Measurements from ENCODE around the gene TMEM200B. TPM values are rescaled to one million over a fixed set of nuclear protein-coding genes. Genes with fewer than 3 reads are reported as not detected.
"Not testable (repeated sequence)": the region's sequence is repeated elsewhere in the genome, so short reads cannot be mapped to it uniquely, and the experiment has no call there.

Gene TMEM200B
- total and polyA plus RNA-seq, 8 donors = 5.7 to 16.0 (median 13.9) TPM

DNA sequence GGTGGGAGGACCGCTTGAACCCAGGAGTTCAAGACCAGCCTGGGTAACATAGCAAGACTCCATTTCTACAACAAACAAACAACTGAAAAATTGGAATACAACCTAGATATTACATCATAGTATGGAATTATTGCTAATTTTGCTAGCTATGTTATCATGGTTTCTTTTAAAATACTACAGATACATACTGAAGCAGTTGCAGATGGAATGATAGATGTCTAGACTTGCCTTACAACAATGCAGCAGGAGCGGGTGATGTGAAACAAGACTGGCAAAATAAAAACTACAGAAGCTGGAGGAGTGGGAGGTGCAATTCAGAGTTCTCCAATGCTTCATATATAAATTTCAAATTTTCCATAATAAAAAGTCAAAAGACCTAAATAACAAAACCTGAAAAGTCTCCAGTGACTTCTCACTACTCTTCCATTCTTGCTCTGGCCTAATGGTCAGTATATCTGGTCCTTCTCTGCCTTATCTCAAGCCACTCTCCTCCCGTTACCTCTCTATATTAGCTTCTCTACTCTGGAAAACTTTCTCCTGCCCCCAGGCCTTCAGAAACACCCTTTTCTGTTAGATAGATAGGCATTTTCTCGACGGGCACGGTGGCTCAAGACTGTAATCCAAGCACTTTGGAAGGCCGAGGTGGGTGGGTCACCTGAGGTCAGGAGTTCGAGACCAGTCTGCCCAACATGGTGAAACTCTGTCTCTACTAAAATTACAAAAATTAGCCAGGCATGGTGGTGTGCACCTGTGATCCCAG lies 28.5 kb upstream of the TMEM200B start:
- Histone ChIP-seq H3K4me3 (no peak overlapping the region), H3K4me1 (peaks cover 4 to 11% of the 10 kb centered on the region in 2 donors), H3K36me3 (peaks cover 9 to 100% of the 10 kb centered on the region in 2 donors), H3K9me3 (no peaks in the 10 kb centered on the region), H3K27me3 (no peaks in the 10 kb centered on the region), H3K27ac (no peak overlapping the region)
- no peak for DNase-seq
- TF ChIP-seq, protein P1, sequence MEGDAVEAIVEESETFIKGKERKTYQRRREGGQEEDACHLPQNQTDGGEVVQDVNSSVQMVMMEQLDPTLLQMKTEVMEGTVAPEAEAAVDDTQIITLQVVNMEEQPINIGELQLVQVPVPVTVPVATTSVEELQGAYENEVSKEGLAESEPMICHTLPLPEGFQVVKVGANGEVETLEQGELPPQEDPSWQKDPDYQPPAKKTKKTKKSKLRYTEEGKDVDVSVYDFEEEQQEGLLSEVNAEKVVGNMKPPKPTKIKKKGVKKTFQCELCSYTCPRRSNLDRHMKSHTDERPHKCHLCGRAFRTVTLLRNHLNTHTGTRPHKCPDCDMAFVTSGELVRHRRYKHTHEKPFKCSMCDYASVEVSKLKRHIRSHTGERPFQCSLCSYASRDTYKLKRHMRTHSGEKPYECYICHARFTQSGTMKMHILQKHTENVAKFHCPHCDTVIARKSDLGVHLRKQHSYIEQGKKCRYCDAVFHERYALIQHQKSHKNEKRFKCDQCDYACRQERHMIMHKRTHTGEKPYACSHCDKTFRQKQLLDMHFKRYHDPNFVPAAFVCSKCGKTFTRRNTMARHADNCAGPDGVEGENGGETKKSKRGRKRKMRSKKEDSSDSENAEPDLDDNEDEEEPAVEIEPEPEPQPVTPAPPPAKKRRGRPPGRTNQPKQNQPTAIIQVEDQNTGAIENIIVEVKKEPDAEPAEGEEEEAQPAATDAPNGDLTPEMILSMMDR (IDR thresholded peaks at IDR 0.05) = no peak
- intact Hi-C loops (cut with DNase I) = no loop called here
- no peak for ATAC-seq

DNA sequence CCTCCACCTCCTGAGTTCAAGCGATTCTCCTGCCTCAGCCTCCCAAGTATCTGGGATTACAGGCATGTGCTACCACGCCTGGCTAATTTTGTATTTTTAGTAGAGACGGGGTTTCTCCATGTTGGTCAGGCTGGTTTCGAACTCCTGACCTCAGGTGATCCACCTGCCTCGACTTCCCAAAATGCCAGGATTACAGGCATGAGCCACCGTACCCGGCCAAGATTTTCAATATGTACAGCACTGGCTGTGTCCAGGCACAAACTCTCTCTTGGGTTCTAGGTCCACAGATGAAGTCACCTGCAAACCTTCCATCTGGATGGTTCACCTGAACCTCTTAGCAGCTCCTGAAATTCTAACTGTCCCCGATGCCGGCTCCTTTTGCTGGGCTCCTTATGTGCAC lies 26.6 kb upstream of the TMEM200B start:
- H3K9me3 ChIP-seq; DNase-seq; H3K27ac ChIP-seq; H3K4me3 ChIP-seq; H3K27me3 ChIP-seq; intact Hi-C loops (cut with DNase I); ATAC-seq; H3K4me1 ChIP-seq: not testable (repeated sequence)
- peaks cover 9 to 100% of the 10 kb centered on the region in 2 donors for H3K36me3 ChIP-seq

DNA sequence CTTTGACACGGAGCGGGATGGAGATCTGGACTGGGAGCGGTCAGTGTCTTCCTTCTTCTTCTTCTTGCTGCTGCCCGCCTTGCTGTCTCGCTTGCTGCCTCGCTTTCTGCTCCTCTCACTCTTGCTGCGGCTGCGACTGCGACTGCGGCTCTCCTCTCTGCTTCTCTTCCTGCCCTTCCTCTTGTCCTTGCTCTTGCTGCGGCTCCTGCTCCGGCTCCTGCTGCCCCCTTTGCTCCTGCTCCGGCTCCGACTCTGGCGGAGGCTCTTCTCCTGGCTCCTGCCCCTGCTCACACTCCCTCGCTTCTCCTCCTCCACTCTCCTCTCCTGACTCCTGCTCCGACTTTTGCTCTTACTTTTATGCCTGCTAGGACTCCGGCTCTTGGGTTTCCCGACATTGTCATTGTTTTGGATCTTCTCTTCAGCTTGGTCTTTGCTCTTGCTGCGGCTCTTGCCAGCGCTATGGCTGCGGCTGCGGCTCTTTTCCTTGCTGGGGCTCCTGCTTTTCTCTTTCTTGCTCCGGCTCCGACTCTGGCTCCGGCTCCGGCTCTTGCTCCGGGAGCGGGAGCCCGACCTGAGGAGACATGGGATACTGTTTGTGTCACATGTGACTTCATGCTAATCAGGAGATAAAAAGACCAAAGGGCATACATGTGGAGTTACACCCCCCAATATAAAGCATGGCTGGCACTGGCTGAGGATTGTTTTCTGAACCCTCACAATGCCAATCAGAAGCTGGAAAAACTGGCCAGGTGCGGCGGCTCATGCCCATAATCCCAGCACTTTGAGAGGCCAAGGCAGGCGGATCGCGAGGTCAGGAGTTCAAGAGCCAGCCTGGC lies 25.2 kb upstream of the TMEM200B start:
- DNase-seq (no peak), ATAC-seq (no peak)
- H3K4me3 ChIP-seq = no peak overlapping the region
- H3K9me3 ChIP-seq = no peaks in the 10 kb centered on the region
- H3K36me3 ChIP-seq = peaks cover 5 to 100% of the 10 kb centered on the region in 2 donors
- no peaks in the 10 kb centered on the region for H3K4me1 ChIP-seq
- no peak overlapping the region for H3K27ac ChIP-seq
- no peaks in the 10 kb centered on the region for H3K27me3 ChIP-seq
- intact Hi-C loops (cut with DNase I) = no loop called here
- TF ChIP-seq, protein P1 (IDR thresholded peaks at IDR 0.05) = no peak

DNA sequence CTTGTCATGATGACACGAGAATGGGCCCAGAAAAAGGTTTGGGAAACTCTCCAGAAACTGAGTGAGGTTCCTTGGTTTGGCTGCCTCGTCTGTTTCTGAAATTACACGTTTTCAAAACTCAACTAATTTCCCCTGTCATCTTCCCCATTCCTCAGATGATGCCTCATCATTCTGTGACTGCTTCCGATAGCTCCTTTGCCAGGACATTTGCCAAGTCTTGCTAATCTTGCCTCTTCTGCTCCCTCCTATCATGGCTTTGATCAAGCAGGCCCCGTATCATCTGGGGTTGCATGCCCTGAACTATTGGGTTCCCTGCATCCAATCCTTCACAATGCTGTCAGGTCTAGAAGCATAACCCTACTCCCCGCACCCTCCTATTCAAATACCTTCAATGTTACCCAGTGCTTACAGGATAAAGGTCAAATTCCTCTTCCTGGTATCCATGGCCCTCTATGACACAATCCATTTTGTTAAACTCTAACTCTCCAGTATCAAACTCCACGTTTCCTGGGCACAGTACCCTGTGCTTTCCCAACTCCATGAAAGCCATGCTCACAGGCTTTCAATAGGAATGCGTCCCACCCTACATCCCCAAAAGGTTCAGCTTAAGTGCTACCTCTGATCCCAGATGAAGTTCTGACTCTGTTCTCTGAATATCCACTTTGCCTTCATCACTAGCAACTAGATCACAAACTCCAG lies 22.2 kb upstream of the TMEM200B start:
- H3K9me3 ChIP-seq = no peaks in the 10 kb centered on the region
- ATAC-seq (no peak), DNase-seq (no peak)
- no peaks in the 10 kb centered on the region for H3K27me3 ChIP-seq
- TF ChIP-seq, protein P1 (IDR thresholded peaks at IDR 0.05) = no peak
- peaks cover 4 to 83% of the 10 kb centered on the region in 2 donors for H3K36me3 ChIP-seq
- intact Hi-C loops (cut with DNase I) = no loop called here
- no peak overlapping the region for H3K27ac ChIP-seq
- no peak overlapping the region for H3K4me3 ChIP-seq
- H3K4me1 ChIP-seq = no peaks in the 10 kb centered on the region

DNA sequence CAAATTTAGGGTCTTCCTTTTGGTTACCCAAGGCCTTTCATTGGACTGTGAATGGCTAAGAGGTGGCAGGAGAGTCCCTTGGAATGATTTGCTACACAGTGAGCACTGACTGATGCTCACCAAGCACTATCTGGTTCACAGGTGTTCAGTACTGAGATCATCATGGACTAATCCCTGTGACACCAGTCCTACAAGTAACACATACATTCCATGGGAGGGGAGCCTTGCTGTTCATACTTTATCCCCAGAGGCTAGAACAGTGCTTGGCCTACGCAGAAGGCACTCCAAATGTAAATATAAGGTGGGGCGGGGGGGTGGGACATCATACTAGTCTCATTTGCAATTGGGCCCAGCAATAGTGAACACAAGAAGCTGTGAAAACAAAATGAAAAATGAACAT lies 20.5 kb upstream of the TMEM200B start:
- Histone ChIP-seq H3K9me3 (no peaks in the 10 kb centered on the region), H3K4me3 (no peak overlapping the region), H3K27me3 (no peaks in the 10 kb centered on the region), H3K27ac (no peak overlapping the region), H3K36me3 (peaks cover 0 to 66% of the 10 kb centered on the region in 2 donors), H3K4me1 (no peaks in the 10 kb centered on the region)
- intact Hi-C loops (cut with DNase I) = no loop called here
- no peak for DNase-seq
- TF ChIP-seq, protein P1 (IDR thresholded peaks at IDR 0.05) = no peak
- no peak for ATAC-seq

All from left lung (tissue), 10 donors.